GM21723 (cell line): ENCODE data around the gene TPRG1L.
"Not testable (repeated sequence)": the region's sequence is repeated elsewhere in the genome, so short reads cannot be mapped to it uniquely, and the experiment has no call there.

ENCODE experiments used
- ATAC-seq: cut with Tn5 transposase; IDR thresholded peaks from one replicate; pipeline ENCODE4 v1.9.1; 2021; ENCODE audit warnings: mild to moderate bottlenecking, moderate library complexity; ENCODE audit not compliant: unreplicated experiment

TPRG1L gene

DNA sequence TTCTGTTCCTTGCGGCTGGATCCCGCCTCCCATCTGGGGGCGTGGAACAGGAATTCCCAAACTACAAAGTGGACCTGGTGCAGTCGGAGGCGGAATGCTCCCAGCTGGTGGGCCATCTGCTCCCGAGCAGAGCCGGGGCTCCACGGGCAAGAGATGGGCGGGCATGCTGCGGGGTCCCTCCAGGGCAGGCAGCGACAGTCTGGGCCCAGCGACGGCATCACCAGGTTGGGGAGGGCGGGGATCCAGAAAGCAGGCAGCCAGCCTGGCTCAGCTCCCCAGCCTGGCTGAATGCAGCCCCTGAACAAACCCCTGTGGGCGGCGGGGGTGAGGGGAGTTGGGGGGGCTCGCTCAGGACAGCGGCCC, 17.1 kb upstream of the TPRG1L start:
- ATAC-seq = no peak

DNA sequence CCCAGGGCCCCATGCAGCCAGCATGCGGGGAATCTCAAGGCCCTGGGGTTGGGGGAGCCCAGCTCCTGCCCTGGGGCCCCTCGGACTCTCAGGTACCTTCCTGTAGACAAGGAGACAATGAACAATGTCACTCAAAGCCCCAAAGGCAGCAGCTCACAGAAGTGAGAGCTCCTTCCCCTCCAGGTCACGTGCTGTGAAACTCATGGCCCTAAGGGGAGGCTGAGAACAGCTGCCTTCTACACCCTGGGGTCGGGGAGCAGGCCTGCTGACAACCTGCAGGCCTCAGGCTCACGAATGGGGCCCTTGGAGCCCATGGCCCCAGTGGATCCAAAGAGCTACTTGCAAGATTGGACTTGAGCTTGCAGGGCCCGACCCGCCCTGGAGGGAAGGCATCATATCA, 16.7 kb upstream of the TPRG1L start:
- no peak for ATAC-seq

DNA sequence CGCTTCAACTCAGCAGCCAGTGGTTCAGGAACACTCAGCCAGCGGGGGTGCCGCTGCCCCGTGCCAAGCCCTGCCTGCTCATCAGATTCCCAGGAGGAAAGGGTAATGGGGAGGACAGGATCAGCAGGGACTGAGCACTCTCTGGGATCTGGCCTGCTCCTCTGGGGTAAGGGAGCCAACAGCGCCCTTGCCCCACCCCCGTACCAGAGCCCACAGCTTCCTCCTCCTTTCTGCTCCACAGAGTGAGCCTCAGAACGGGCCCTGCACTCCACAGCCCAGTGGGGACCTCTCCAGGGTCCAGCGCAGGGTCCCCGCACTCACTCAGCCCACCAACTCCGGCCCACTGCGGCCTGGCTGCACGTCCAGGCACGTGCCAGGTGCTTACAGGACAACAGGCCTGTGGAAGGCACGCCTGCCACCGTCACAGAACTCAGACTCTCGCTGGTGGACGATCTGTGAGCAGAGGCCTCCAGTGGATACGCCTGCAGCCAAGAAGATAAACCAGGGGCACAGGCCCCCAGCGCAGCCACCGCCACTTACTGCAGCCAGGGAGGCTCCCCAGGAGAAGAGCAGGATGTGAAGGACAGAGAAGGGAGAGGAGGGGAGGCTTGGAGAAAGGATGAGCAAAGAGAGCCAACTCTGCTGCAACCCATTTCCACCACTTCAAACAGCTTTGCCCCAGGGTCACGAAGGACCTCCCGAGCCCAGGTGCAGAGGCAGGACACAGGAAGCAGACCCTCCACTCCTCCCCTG, 15.6 kb upstream of the TPRG1L start:
- no peak for ATAC-seq

DNA sequence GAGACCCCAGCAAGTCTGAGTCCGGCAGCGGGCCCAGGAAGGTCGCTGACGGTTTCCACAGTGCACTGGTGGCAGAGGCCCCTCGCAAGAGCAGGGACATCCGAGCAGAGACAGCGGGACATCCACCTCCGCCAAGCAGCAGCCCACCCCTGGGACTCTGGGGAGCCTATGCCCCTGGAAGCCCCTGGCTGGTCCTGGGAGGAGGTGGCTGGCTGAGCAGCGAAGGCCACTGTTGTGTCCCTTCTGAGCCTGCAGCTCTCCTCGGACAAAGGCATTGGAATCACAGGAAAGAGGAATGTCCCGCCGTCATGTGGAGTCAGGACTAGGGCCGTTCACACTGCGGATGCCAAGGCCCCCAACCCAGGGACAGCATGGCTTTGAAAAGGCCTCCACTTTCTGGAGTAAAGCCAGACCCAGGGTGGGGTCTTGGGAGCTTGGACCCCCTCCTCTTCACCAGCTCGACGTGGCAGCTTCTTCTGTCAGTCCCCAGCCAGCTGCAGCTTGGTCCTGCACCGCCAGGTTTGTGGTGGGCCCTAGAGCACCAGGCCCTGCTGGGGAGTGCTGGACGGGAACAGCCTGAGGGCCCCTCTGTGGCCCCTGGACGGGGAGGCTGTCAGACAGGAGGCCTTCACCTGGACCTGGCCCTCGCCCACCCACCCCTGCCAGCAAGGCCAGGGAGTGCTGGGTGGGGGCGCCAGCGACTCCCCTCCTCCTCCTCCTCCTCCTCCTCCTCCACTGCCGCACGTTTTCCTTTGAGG, 14.9 kb upstream of the TPRG1L start:
- no peak for ATAC-seq

DNA sequence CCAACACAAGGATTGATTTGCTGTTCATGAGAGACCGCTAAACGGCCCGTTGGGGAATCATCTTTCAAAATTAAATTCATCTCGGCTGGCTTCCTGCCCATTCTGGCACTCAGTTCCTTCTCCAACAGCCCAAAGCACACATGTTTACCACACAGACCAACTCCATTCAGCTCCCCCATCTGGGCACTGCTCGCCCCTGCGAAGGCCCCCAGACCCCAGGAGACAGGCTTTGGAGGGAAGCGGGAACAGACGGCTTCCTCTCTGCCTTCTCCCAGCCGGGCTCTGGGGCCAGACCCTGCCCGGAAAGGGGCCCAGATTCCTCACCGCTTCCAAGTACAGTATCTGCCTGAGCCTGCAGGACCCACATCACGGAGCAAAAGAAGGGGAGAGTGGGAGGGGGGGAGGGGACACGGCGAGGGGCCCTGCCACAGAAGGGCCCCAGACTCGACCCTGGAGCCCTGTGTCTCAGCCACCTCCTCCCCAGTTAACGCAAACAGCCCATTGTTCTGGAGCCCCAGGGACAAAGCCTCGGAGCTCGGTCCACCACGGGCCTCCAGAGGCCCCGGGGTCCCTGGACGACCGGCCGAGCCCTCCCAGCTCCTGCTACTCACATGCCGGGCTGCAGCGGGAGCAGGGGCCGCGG, 14.2 kb upstream of the TPRG1L start:
- ATAC-seq = no peak

DNA sequence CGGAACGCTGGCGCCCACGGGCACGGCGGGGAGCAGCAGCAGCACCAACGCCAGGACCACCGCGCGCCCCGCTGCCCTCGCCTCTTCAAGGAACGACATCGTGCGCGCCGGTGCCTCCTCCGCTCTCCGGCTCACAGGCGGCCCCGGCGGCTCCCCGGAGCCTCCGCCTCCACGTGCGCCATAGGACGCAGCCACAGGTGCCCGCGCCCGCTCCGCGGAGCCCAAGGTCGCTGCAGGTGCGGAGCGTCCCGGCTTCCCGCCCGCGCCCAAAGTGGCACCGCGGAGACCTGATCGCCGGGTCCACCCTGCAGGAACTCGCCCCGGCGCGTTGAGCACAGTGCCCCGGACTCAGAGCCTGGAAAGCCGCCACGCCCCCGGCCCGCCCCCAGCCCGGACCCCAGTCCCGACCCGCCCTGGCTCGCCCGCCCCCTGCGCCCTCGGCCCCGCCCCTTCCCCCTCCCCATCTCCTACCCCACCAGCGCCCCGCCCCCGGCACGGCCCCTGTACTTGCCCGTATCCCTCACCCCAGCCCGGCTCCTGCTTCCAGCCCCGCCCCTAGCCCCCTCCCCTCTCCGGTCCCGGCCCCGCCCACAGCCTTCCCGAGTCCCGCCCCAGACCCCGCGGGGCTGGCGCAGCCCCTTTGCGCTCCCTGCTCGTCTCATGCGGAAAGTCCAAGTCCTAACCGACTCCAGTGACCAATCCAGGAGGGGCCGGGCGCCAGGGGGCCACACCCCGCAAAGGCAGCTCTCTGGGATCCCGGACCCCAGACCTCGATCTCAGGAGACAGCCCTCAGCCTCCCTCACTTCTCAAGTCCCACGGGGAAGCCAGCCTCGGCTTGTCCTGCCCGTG, 13.4 kb upstream of the TPRG1L start, which contains the start of gene MEGF6:
TSS of gene MEGF6 (minus strand) at position 339 of the 850 bp plus-strand sequence. CDS start at position 99, 240 bp downstream.
- ATAC-seq = no peak

DNA sequence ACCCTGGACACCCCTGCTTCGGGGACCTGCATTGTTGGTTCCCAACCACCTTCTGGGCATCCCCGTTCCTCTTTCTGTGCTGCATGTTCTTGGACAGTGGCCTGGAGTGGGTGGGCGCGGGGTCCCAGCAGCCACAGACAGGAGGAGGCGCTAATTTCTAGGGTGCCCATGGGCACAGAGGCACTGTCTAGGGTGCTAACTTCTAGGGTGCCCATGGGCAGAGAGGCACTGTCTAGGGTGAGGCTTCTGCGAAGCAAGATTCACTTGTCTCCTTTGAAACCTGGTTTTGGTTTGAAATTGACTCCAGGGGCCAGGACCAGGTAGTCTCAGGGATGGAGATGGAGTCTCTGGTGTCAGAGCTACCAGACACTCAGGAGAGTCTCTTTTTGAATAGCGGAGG, 12.7 kb upstream of the TPRG1L start:
- no peak for ATAC-seq

DNA sequence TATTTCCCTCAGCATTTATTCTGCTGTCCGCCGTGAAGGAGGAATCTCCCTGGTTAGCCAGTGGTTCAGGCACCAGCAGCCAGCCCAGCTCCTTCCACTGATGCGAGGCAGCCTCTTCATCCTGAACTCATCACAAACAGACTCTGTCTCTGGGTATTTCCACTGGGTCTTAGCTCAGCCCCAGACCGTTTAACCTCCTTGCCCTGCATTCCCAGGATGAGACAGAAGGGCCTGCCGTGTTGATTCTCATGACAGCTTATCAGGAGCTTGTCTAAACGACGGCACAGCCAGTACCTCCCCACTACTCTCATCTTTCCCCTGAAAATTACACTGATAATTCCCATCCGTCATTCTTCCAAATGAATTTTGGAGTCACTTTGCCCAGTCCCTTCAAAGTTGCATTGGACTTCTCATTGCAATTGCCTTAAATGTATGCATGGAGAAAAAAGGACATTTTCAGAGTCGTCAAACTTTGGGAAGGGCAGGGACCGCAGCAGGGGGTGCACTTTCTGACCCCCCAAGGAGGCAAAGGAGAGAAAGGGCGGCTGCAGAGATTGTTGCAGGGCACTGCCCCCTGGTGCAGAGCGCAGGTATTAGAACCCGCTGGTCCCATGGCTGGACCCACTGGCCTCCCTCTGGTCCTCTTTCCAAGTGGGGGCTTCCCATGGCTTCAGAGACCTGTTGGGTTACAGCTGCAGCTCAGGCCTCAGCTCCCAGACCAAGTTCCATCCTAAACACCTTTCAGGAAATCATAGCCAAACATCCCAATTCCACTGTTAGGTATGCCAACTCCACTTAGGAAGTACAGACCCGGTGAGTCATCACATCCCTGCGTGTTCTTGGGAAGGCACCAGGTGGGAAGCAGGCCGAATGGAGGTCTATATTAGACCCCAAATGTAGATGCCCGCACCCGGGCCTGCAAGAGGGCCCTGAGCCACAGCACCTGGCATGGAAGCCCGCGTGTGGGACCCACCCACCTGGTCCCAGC, 9.8 kb upstream of the TPRG1L start:
- no peak for ATAC-seq

DNA sequence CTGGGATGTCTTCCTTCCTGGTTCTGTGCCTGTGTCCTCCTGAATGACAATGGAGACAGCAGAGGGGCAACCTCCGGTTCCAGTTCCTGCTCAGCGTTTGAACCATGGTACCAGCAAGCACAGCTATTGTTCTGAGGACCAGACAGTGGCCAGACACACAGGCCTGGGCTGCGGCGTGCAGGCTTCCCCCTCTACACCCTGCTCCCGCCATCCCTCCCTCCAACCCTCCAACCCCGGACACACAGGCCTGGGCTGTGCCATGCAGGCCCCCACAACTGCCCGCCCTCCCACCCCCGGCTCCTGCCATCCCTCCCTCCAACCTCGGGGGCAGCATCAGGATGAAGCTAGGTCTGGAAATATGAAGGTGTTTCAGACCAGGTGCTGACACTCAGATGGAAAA, 8.0 kb upstream of the TPRG1L start:
- no peak for ATAC-seq

DNA sequence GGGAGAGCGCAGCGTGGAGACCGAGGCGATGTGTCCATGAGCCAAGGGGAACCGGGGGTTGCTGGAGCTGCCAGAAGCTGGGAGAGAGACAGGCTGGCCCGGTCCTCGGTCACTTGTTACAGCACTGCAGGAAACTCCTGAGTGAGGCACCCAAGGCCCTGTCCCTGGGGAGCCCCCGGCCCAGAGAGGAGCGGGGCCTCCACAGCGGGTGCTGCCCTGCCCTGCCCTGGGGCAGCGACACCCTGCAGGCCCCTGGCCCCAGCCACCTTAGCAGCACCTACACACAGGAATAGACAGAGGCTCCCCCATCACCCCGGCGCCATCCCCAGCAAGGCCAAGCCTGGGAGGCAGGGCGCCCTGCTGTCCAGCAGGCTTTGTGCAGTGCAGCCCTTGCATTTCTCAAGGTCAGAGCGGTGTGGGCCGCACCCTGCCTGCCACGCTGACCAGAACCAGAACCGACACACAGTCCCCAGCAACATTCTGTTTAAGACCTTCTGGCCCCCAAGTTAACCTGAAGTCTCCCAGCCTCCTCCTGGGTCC, 6.9 kb upstream of the TPRG1L start:
- ATAC-seq = no peak

DNA sequence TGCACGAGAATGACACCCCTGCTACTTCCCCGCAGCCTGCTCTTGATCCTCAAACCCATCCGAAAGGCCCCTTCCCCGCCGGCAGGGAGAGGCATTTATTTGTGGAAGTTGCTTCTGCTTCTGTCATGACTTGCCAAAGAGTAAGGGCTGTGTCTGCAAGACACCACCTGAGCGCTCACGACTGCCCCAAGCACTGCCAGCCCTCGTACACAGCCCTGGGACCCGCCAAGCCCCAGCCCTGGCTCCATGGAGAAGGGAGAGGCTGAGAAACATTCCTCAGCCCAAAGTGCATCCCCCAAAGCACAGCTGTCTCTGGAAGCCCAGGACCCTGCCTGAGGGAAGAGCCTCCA, 6.3 kb upstream of the TPRG1L start:
- no peak for ATAC-seq

DNA sequence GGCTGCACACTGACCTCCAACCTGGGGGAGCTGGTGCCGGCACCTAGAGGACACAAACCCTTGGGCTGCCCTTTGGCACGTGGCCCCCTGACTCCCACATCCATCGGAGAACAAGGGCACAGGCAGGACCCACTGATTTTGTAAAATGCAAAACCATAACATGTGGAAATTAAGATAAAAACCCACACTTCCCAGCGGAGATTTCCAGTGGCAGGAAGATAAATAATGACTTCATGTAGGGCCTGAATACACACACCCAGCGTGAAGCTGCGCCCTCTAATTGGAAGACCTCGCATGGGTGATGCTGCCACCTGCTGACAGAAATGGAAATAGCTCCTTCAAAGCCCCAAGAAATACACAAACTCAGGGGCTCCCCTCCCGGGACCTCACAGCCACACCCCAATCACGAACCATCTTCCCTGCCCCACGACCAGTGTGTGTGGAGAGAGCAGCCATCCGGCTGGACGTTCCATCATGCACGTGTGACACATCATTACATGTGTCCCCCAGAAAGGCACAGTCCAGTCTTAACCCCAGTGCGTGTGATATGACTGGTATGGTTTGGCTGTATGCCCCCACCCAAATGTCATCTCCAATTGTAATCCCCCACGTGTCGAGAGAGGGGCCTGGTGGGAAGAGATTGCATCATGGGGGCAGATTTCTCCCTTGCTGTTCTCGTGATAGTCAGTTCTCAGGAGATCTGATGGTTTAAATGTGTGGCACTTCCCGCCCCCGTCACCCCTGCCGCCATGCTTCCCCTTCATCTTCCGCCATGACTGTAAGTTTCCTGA, 5.7 kb upstream of the TPRG1L start:
- ATAC-seq = no peak

DNA sequence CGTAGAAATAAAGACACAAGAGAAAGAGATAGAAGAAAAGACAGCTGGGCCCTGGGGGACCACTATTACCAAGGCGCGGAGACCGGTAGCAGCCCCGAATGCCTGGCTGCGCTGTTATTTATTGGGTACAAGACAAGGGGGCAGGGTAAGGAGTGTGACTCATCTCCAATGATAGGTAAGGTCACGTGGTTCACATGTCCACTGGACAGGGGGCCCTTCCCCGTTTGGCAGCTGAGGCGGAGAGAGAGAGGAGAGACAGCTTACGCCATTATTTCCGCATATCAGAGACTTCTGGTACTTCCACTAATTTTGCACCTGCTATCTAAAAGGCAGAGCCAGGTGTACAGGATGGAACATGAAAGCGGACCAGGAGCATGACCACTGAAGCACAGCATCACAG, 4.1 kb upstream of the TPRG1L start:
- ATAC-seq = no peak

DNA sequence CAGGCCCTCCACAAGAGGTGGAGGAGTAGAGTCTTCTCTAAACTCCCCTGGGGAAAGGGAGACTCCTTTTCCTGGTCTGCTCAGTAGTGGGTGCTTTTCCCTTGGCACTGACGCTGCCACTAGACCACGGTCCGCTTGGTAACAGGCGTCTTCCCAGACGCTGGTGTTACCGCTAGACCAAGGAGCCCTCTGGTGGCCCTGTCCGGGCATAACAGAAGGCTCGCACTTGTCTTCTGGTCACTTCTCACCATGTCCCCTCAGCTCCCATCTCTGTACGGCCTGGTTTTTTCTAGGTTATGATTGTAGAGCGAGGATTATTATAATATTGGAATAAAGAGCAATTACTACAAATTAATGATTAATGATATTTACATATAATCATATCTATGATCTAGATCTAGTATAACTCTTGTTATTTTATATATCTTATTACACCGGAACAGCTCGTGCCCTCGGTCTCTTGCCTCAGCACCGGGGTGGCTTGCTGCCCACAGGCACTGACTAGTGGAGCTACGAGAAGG, 3.6 kb upstream of the TPRG1L start:
- not testable (repeated sequence) for ATAC-seq

DNA sequence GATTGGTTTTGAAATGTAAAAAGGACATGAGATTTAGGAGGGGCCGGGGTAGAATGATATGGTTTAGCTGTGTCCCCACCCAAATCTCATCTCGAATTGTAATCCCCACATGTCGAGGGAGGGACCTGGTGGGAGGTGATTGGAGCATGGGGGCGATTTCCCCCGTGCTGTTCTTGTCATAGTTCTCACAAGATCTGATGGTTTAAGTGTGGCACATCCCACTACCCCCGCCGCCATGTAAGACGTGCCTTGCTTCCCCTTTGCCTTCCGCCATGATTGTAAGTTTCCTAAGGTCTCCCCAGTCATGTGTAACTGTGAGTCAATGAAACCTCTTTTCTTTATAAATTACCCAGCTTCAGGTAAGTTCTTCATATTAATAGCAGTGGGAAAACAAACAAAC, 2.7 kb upstream of the TPRG1L start:
- ATAC-seq = not testable (repeated sequence)

DNA sequence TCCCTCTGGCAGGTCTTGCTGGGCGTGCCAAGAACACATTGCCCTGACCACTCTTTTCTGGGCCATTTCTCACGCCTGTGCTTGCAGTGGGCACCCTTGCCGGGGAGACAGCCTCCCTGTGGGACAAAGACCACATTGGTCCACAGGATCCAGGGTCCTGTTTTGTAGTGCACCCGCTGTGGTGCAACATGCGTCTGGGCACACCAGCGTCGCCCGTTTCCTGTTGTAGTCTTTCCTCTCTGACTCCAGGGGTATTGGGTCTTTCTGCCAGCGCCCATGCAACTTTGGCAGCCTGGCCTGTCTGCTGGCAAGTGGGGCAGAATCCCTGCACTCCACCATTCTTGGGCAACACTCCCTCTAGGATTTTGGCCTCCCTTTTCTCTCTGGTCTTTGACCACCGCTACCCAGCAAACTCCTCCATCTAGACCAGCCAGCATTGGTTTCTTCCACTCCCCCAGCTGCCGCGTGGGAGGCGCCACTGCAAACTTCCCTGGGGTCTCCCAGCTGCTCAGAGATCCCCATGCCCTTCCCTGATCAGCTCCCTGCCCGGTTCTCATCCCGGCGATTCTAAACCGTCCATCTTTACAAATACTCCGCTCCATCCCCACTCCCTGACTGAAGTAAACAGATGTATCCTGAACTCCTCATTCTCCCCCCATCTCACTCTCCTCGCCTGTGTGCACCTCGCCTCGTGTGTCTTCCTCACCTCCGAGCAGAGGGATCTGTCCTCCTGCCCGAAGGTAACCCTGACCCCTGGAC, 1.2 kb upstream of the TPRG1L start:
- ATAC-seq = no peak

DNA sequence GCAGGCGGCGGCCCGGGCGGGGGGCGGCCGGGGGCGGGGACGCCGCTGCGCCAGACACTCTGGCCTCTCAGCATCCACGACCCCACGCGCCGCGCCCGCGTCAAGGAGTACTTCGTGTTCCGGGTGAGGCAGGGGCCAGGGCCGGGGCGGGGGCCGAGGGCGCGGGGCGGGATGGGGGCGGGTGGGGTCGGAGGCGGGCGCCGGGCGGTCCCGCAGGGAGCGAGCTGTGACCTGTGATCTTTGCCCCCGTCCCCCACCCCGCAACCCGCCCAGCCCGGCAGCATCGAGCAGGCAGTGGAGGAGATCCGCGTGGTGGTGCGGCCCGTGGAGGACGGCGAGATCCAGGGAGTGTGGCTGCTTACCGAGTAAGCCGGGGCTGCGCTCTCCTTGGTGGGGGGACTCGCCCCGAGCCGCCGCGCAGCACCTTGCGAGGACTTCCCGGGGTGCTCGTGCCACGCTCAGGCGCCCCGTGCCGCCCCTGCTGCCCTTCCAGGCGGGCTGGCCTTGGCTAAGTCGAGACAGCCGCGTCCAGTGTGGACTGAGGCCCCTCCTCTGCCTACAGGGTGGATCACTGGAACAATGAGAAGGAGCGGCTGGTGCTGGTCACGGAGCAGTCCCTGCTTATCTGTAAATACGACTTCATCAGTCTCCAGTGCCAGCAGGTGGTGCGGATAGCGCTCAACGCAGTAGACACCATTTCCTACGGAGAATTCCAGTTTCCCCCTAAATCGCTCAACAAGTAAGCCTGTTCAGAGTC, 514 bp downstream of the TPRG1L start:
- ATAC-seq = peak; percentile 21
